Transverse colon (tissue), 4 donors: Measurements from ENCODE around the gene COLEC11. TPM values are rescaled to one million over a fixed set of nuclear protein-coding genes. Genes with fewer than 3 reads are reported as not detected.
"Not testable (repeated sequence)": the region's sequence is repeated elsewhere in the genome, so short reads cannot be mapped to it uniquely, and the experiment has no call there.

Source experiments
- DNase-seq: peaks from one replicate; pipeline ENCODE4 v3.0.0-alpha.2; 2019
- H3K27ac ChIP-seq, 4 donors: fragments of 200-600 bp; sonication (generic); 2 replicates each; pipeline ENCODE4 v1.5.1; 2016 to 2018; ENCODE audit warnings: inconsistent platforms in 4 of 4
- H3K27me3 ChIP-seq: fragments of 200-600 bp; sonication (generic); 2 replicates; pipeline ENCODE4 v1.5.1; 2017; ENCODE audit warnings: inconsistent platforms
- H3K36me3 ChIP-seq, 4 donors: fragments of 200-600 bp; sonication (generic); 2 replicates each; pipeline ENCODE4 v1.5.1; 2017 to 2019; ENCODE audit warnings: inconsistent platforms in 4 of 4
- H3K4me1 ChIP-seq, 4 donors: fragments of 200-600 bp; sonication (generic); 2 replicates each; pipeline ENCODE4 v1.5.1; 2017 to 2020; ENCODE audit warnings: inconsistent platforms in 4 of 4
- H3K4me3 ChIP-seq, 4 donors: fragments of 200-600 bp; sonication (generic); 1 replicate in 1 of 4; 2 replicates in 3 of 4; pipeline versions ENCODE4 v1.5.1 to v1.6.1; 2017 to 2019; ENCODE audit warnings: inconsistent platforms in 4 of 4
- H3K9me3 ChIP-seq, 2 donors: fragments of 200-600 bp; sonication (generic); 2 replicates each; pipeline ENCODE4 v1.5.1; 2017 to 2019; ENCODE audit warnings: inconsistent platforms in 2 of 2
- CTCF ChIP-seq, 5 experiments: fragments of 200-600 bp in 3 of 5; fragments of 450-650 bp in 2 of 5; sonication (generic) in 3 of 5; IDR thresholded peaks; 1 replicate in 2 of 5; 2 replicates in 3 of 5; pipeline ENCODE4 v1.5.1; 2016 to 2017; ENCODE audit warnings: antibody characterized with exemption in 5 of 5, inconsistent platforms in 3 of 5, mild to moderate bottlenecking in 2 of 5, moderate library complexity in 1 of 5
- EP300 ChIP-seq: sonication (generic); formaldehyde crosslinking; IDR thresholded peaks from one replicate; pipeline ENCODE4 v1.6.1; 2017; ENCODE audit warnings: antibody characterized with exemption, low read depth
- POLR2A ChIP-seq: fragments of 450-650 bp; IDR thresholded peaks from one replicate; pipeline ENCODE4 v1.6.1; 2016; ENCODE audit warnings: antibody characterized with exemption, mild to moderate bottlenecking, moderate library complexity
- POLR2AphosphoS5 ChIP-seq, 3 donors: sonication (generic); formaldehyde crosslinking; IDR thresholded peaks; one replicate each; pipeline ENCODE4 v1.6.1; 2016; ENCODE audit warnings: antibody characterized with exemption in 3 of 3
- WGBS, 2 donors: methylation state at CpG; one replicate each; pipeline ENCODE4 v1.1.5; 2018; ENCODE audit warnings: low coverage in 1 of 2; 5-methylcytosine and 5-hydroxymethylcytosine counted together
- in situ Hi-C, 4 donors: fragments of 200-750 bp; cut with MboI; loops; one replicate each; pipeline versions ENCODE4 v1.15.0 to v1.15.1; 2017; ENCODE audit warnings: low sequenced_read_pairs in 3 of 4, low pct_ligation_motif_present in 1 of 4, low pct_unique_long_range_greater_than_20kb in 1 of 4
- intact Hi-C: fragments of 100-400 bp; cut with DNase I; formaldehyde crosslinking; loops from one replicate; pipeline ENCODE4 v1.15.1; 2023; ENCODE audit warnings: low total_unique reads
- total RNA-seq, 4 donors: library from RNA; depleted of rRNA; stranded (reverse); fragments of >200 nt; gene quantifications; one replicate each; pipeline ENCODE4 v1.1.0, GENCODE V29; 2016

The COLEC11 gene
- total RNA-seq, 4 donors from 2014 or later = 1.6 to 2.0 TPM; not detected in 2

GRCh38 chr2:3617198-3617890 is 22.4 kb downstream of the COLEC11 start:
- Histone ChIP-seq H3K27ac (no peak overlapping the region), H3K4me3 (no peak overlapping the region), H3K9me3 (no peaks in the 10 kb centered on the region), H3K4me1 (no peaks in the 10 kb centered on the region), H3K36me3 (no peaks in the 10 kb centered on the region), H3K27me3 (no peaks in the 10 kb centered on the region)
- WGBS, 2 donors = 95 to 97% methylated on average over 21 of the region's 21 CpGs
- no peak for TF ChIP-seq EP300
- no peak for TF ChIP-seq CTCF (IDR thresholded peaks at IDR 0.05)
- TF ChIP-seq POLR2A = no peak
- TF ChIP-seq POLR2AphosphoS5 (IDR thresholded peaks at IDR 0.05) = no peak
- DNase-seq = no peak
- in situ Hi-C loops = no loop called here
- intact Hi-C loops = no loop called here

- H3K9me3 ChIP-seq = no peaks in the 10 kb centered on the region
- no peak overlapping the region for H3K27ac ChIP-seq
- no peaks in the 10 kb centered on the region for H3K4me1 ChIP-seq
- intact Hi-C loops = no loop called here
- H3K4me3 ChIP-seq = no peak overlapping the region
- no peak for TF ChIP-seq POLR2AphosphoS5 (IDR thresholded peaks at IDR 0.05)
- no peak for TF ChIP-seq POLR2A
- no peak for TF ChIP-seq EP300
- no peak for TF ChIP-seq CTCF (IDR thresholded peaks at IDR 0.05)
- H3K27me3 ChIP-seq = no peaks in the 10 kb centered on the region
- DNase-seq = no peak
- H3K36me3 ChIP-seq = no peaks in the 10 kb centered on the region
- in situ Hi-C loops = no loop called here
Measured at GRCh38 chr2:3618367-3618766, 23.5 kb downstream of the COLEC11 start.

- WGBS, 2 donors = 90 to 91% methylated on average over 2 of the region's 2 CpGs
- H3K4me3 ChIP-seq = no peak overlapping the region
- H3K4me1 ChIP-seq = no peaks in the 10 kb centered on the region
- H3K27me3 ChIP-seq = no peaks in the 10 kb centered on the region
- TF ChIP-seq POLR2AphosphoS5 (IDR thresholded peaks at IDR 0.05) (no peak), POLR2A (no peak), CTCF (IDR thresholded peaks at IDR 0.05) (no peak), EP300 (no peak)
- H3K9me3 ChIP-seq = no peaks in the 10 kb centered on the region
- no peaks in the 10 kb centered on the region for H3K36me3 ChIP-seq
- DNase-seq = no peak
- intact Hi-C loops (no loop called here), in situ Hi-C loops (no loop called here)
- H3K27ac ChIP-seq = no peak overlapping the region
Measured at GRCh38 chr2:3619033-3619432, 24.1 kb downstream of the COLEC11 start.

- 83 to 97% methylated on average over 1 to 9 of the region's 9 CpGs for WGBS, 2 donors
- H3K4me1 ChIP-seq, H3K36me3 ChIP-seq, in situ Hi-C loops, H3K4me3 ChIP-seq, DNase-seq, H3K9me3 ChIP-seq, intact Hi-C loops, H3K27ac ChIP-seq, H3K27me3 ChIP-seq: not testable (repeated sequence)
Measured at GRCh38 chr2:3619661-3620060, 24.7 kb downstream of the COLEC11 start.

- no peak for TF ChIP-seq POLR2A
- no peak for TF ChIP-seq POLR2AphosphoS5 (IDR thresholded peaks at IDR 0.05)
- no peak for TF ChIP-seq CTCF (IDR thresholded peaks at IDR 0.05)
- TF ChIP-seq EP300 = no peak
- no peaks in the 10 kb centered on the region for H3K27me3 ChIP-seq
- H3K4me3 ChIP-seq = no peak overlapping the region
- in situ Hi-C loops (no loop called here), intact Hi-C loops (no loop called here)
- H3K36me3 ChIP-seq = no peaks in the 10 kb centered on the region
- no peaks in the 10 kb centered on the region for H3K4me1 ChIP-seq
- WGBS, 2 donors = 87 to 91% methylated on average over 5 of the region's 5 CpGs
- no peaks in the 10 kb centered on the region for H3K9me3 ChIP-seq
- no peak for DNase-seq
- no peak overlapping the region for H3K27ac ChIP-seq
Measured at GRCh38 chr2:3620834-3621233, 25.9 kb downstream of the COLEC11 start.
